Stimulated activated CD8-positive, alpha-beta memory T cell treated with anti-CD3 and anti-CD28 coated beads, Interleukin-15, amount 100 ng/mL, for 24 hours (primary cell): Measurements from ENCODE around the gene PRSS53.
"Not testable (repeated sequence)": the region's sequence is repeated elsewhere in the genome, so short reads cannot be mapped to it uniquely, and the experiment has no call there.

ENCODE experiments used
- DNase-seq: peaks from one replicate; pipeline ENCODE4 v3.0.0-alpha.2; 2020; ENCODE audit warnings: low read depth

Gene PRSS53

DNA sequence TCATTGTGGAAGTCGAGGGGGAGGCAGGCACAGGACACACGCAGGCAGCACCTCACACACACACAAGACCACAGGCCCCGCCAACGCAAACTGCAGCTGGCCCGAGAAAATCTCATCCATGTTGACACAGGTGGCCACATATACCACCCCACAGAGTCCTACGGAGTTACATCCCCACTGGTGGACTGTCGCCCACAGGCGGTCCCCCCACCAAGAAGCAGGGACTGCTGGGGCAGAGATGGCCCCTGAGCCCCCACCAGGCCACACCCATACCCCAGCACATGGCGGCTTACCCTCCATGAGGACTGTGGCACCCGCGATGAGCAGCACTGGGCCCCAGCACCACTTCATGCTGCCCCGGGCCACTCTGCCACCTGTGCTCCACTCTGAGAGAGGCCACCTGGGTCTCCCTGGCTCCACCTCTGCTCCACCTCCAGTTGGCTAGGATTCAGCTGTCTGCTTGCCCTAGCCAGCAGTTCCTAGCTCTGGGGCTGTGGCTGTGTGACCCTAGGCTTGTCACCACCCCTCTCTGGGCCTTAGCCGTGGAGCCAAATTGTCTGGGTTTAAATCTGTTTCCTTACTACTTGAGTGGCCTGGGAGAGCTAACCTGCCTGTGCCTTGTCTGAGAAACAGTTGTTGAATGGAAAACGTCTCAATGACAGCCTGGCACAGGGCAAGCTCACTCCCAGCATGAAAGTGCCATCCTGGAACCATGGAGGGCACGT is at the start of gene PRSS53:
Gene PRSS53, minus strand, starts transcription at position 485 of the 725 bp plus-strand sequence. Its CDS starts 134 bp downstream, at position 351.
- no peak for DNase-seq

DNA sequence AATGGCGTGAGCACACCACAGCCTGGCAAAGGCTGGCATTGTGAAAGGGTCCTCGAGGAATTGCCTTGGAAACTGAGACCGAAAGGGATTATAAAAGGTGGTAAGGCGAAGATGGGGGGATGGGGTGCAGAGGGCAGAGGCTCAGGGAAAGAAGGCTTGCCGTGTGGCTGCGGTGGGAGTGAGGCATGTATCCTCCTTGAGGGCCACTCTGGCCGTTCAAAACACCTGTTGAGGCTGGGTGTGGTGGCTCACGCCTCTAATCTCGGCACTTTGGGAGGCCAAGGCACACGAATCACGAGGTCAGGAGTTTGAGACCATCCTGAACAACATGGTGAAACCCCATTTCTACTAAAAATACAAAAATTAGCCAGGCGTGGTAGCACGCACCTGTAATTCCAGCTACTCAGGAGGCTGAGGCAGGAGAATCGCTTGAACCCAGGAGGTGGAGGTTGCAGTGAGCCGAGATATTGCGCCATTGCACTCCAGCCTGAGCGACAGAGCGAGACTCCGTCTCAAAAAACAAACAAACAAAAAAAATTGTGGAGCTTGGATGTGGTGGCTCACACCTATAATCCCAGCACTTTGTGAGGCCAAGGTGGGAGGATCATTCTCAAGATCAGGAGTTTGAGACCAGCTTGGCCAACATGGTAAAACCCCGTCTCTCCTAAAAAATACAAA is 48.2 kb upstream of the PRSS53 start:
- DNase-seq = not testable (repeated sequence)

DNA sequence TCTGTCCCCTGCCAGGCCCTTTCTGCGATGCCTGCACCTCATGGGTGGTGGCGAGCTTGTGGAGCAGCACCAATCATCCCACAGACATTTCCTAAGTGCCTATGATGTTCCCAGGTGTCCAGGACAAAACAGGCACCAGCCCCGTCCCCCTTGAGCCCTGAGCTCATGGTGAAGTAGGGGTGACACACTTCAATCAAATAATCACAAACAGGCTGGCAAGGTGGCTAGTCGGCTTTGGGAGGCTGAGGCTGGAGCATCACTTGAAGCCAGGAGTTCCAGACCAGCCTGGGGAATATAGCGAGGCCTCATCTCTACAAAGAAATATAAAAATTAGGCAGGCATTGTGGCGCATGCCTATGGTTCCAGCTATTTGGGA is 47.5 kb upstream of the PRSS53 start:
- no peak for DNase-seq

DNA sequence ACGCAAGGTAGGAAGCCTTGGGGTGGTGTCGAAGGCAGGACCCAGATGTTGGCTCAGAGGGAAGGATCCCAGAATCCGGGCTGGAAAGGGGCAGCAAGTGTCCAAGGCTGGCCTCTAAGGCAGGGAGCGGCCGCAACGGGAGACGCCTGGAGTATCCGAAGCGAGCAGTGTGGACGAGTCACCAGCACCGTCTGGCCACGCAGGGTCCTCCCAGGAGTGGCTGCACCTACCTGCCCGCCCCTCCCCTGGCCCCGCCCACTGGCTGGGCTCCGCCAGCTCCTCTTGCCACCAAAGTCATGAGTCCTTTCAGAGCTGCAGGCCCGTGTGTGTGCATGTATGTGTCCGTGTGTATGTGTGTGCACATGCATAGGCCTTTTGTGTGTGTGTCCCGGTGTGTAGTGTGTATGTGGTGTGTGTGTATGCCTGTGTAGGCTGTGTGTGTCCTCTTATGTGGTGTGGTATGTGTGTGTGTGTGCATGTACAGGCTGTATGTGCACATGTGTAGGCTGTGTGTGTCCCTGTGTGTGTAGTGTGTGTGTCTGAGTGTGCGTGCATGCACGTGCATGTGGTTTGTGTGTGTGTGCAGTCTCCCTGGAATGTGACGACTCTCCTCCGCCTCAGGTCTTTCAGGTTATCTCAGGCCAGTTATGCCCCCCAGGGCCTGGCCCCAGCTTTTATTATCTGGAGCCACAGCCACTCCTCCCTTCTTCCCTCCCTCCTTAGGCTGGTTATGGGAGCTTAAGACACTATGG is 47.0 kb upstream of the PRSS53 start, which contains the start of gene PRSS8:
Gene PRSS8, minus strand, starts transcription at position 193 of the 752 bp plus-strand sequence. CDS start 229 bp downstream, outside the sequence.
- DNase-seq = no peak

DNA sequence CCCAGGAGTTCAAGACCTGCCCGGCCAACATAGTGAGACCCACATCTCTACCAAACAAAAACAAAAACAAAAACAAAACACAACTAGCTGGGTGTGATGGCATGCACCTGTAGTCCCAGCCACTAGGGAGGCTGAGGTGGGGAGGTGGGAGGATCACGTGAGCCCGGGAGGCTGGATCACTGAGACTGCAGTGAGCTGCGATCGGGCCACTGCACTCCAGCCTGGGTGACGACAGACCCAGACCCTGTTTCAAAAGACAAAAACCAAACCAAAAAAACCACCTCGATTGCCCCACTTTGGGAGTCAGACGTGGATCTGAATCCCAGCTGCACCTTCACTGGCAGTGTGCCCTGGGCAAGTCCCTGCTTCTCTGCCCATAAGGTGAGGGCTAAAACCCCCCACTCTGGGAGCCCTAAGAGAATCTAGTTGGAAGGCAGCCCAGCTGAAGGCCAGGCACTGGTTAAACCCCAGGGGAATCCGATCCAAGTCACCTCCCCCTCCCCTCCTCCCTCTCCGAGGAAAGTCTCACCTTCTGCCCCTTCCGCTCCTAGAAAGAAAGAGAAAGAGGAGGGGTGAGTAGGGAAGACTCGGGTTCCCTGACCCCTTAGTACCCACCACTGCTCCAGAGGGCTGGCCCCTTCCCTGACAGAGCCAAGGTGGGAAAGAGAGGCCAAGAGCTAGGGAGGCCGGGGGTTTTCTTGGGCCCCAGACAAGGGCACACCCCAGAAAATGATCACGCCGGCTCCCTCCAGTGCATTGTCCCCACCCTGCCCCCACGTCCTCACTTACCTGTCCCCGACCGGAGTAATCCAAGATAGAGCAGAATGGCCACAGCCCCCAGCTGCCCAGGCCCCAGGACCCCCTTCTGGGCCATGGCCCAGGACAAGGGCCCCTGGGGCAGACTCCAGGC is 46.1 kb upstream of the PRSS53 start:
- DNase-seq = no peak

DNA sequence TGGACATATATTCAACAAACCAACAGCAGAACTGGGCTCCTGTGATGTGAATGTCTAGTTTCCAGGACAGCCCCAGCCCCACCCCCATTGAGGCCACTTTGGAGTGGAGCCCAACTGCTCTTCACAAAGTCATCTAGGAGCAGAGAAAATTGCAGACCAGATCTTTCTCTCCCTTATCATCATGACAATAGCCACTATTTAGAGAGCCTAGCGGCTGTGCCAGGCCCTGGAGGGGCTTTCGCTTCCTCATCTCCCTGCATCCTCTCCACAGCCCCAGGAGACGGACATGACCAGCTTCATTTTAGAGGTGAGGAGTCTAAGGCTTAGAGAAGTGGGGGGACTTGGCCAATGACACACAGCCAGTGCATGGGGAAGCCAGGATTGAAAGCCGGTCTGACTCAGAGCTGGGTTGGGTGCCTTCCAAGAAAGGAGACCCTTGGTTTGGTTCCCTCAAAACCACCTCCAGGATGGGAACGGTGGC is 45.4 kb upstream of the PRSS53 start:
- no peak for DNase-seq

DNA sequence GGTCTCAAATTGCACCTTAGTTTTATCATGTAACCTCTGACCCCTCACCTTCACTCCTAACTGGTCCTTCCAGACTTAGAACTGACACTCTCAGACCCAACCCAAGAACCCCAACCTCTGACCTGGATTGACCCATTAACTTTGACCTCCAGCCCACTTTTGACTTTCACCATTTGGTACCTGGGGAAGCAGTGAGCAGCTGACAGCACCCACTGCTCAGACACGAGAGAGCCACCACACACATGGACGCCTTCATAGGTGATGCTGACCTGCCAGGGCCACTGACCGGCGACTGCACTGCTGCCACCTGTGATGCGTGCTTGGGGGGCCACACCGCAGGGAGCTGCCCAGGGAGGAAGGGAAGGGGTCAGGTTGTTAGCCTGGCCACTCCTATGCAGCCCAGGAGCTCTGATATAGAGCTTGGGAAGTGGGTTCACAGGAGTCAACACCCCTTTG is 44.3 kb upstream of the PRSS53 start:
- DNase-seq = no peak

DNA sequence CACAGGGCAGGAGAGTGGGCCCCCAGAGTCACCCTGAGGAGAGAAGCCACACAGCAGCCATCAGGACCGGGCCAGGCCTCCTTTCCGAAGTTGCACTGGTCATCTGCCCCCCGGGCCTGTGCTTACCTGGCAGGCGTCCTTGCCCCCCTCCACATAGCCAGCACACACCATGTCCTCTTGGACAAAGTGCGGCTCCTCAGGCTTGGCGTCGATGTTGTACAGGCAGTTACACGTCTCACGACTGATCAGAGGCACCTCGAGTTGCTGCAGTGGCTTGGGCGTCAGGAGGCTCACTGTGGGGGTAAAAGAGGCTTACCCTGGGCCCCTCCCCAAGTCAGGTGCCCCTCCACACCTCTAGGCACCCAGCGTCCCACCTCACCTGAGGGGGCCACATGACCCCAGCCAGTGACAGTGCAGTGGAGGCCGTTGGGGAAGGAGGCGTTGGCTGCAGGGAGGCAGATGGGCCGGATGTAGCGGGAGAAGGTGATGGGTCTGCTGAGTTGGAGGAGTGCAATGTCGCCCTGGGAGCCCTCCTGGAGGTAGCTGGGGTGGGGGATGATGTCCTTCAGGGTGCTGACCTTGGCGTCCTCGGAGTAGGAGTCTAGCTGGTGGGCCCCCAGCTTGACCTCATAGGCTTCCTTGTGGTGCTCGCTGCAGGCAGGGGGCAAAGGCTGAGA is 43.7 kb upstream of the PRSS53 start:
- DNase-seq = no peak

DNA sequence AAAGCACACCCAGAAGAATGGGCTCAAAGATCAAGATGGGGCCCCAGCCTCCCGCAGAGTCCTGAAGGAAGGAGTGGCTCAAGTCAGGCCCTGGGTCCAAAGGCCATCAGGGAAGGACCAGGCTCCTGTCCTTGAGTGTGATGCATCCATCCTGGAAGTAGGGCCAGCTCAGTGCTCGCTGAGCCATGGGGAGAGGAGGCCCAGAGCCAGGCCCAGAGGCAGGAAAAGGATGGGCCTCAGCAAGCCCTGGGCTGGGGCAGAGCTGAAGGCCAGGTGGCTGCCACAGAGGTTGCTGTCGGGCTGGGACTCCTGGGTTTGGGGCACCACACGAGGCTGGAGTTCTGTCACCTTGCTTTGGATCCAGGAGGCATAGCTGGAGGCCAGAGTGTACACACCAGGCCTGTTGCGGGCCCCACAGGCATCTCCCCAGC is 43.1 kb upstream of the PRSS53 start:
- no peak for DNase-seq

DNA sequence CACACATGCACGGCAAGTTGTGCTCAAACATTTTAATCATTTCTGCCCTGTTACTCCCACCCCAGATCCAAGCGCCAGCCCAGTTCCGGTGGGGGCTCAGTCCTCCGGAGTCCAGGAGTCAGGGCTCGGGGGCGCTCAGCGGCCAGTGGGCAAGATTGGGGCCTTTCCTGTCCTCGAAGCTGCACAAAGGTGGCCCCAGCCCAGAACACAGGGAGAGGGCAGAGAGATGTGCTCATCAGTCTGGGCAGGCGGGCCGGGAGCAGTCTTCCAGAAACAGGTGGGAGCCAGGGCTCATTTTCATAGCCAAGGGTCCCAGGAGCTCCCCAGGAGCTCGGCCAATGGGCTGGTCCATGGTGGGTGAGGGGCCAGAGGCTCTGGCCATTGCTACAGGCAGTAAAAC is 42.7 kb upstream of the PRSS53 start:
- no peak for DNase-seq

DNA sequence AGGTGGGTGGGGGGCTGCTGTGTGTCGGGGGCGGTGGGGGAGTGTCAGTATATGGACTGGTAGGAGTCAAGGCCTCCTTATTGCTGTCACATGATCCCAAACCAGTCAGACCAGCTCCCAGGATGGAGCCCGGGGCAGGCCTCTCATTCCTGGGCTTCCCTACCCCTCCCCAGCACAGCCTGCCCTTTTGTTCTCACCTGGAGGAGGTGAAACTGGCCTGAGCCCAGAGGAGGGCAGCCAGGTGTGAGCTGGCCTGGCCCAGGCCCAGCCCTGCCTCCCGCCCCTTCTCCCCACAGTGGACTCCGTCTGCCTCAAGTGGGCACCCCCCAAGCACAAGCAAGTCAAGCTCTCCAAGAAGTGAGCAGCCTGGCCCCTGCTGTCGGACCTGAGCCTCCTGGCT is 42.2 kb upstream of the PRSS53 start:
- no peak for DNase-seq

DNA sequence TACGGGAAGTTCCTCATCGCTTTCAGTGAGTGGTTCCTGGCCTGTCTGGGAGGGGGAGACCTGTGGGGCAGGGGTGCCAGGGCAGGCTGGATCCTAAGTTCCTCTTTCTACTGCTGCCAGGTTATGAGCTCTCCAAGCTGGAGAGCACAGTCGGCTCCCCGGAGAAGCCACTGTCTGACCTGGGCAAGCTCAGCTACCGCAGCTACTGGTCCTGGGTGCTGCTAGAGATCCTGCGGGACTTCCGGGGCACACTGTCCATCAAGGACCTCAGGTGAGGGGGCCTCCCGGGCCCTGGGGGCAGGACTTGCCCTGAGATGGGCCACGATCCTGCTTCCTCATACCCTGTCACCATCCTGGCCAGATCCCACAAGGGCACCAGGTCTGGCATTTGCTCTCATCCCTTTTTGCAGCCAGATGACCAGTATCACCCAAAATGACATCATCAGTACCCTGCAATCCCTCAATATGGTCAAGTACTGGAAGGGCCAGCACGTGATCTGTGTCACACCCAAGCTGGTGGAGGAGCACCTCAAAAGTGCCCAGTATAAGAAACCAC is 41.7 kb upstream of the PRSS53 start:
- no peak for DNase-seq

DNA sequence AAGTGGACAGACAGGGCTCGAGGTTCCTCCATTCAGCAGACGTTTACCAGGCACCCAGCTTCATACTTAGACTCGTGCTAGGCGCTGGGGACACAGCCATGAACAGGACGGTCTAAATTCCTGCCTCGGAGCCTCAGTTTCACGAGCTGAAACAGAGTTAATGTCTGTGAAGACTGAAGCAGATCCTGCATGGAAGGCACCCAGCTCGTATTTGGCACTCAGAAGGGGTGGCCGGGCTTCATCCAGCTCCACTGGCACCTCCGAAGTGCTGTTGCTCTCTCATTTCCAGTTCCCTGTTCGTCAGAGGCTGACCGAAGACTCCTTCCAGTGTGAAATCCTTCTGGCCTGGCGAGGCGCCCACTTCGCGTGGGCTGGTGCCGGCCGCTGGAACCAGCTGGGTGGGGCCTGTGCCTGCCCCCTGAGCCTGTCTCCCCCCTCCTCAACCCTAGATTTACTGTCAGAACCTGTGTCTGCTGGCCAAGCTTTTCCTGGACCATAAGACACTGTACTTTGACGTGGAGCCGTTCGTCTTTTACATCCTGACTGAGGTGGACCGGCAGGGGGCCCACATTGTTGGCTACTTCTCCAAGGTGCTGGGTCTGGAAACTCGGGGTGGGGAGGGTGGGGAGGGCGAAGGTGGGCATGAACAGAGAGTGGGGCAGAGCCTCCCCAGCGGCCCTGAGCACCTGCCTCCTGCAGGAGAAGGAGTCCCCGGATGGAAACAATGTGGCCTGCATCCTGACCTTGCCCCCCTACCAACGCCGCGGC is 41.0 kb upstream of the PRSS53 start:
- no peak for DNase-seq

DNA sequence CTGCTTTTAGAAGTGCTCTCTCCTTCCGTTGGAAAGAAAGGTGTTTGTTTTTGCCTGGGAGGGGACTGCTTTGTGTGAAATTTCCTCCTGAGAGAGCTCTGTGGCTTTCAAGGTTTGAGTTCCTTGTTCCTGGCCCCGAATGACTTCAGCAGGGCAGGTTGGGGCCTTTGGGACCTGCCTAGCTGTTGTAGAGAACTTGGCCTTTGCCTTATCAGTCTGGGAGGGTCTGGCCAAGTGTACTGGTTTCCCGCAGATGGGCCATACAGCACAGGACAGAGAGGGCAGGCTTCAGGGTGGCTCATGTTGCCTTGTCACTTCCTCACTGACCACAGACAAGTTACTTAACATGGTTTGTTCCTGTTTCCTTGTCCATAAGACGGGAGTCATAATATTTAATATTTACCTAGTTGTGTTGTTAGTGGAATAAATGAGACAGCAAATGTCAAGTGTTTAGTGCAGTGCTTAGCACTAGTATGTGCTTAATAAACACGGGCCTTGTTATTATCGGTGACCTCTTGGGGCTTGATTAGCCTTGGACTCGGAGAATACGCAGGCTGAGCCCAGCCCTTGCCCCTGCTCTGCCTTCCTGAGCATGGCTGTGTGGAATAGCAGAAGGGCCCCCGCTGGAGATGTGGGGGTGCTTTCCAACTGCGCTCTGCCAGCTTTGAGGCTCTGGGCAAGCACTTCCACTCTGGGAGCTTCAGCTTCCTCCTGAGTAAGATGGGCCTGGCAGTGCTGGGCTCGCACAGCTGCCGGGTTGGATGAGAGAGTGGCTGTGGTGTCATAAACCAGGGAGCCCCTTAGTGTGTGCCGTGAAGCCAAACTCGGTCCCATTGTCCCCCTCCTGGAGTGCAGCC is 40.2 kb upstream of the PRSS53 start:
- DNase-seq = no peak

DNA sequence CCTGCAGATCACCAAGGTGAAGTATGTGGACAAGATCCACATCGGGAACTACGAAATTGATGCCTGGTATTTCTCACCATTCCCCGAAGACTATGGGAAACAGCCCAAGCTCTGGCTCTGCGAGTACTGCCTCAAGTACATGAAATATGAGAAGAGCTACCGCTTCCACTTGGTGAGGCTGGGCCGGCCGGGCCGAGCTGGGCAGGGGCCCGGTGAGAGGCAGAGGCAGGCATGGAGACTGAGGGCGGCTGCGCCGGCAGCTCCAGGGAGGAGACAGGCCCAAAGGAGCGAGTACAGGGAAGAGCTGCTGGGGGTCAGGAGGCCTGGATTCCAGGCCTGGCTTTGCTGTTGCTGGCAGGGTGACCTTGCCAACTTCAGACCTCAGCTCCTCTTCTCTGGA is 38.4 kb upstream of the PRSS53 start:
- DNase-seq = no peak

DNA sequence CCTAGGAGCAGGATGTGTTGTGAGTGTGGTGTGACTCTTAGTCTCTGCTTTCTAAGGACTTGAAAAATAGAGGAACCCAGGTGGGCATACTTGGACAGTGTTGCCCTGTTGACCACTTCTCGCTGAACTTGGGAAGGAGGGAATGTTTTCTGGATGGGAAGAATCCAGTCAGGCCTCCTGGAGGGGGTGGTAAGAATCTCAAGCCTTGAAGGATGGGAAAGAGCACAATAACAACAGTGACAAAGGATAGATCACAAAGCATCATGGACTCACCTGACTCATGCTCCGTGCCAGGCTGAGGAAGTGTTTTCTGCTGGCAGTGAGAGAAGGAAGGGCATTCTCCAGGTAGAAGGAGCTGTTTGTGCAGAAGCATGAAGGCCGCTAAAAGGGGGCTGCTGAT is 37.1 kb upstream of the PRSS53 start:
- DNase-seq = no peak

DNA sequence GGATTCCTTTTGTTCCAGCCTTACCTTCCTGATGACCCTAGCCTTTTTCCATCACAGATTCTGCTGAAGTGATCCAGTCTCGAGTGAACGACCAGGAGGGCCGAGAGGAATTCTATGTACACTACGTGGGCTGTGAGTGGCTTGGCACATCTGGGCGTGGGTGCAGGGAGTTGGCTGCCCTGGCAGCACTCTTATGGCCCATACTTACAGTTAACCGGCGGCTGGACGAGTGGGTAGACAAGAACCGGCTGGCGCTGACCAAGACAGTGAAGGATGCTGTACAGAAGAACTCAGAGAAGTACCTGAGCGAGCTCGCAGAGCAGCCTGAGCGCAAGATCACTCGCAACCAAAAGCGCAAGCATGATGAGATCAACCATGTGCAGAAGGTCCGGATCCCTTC is 31.4 kb upstream of the PRSS53 start:
- no peak for DNase-seq

DNA sequence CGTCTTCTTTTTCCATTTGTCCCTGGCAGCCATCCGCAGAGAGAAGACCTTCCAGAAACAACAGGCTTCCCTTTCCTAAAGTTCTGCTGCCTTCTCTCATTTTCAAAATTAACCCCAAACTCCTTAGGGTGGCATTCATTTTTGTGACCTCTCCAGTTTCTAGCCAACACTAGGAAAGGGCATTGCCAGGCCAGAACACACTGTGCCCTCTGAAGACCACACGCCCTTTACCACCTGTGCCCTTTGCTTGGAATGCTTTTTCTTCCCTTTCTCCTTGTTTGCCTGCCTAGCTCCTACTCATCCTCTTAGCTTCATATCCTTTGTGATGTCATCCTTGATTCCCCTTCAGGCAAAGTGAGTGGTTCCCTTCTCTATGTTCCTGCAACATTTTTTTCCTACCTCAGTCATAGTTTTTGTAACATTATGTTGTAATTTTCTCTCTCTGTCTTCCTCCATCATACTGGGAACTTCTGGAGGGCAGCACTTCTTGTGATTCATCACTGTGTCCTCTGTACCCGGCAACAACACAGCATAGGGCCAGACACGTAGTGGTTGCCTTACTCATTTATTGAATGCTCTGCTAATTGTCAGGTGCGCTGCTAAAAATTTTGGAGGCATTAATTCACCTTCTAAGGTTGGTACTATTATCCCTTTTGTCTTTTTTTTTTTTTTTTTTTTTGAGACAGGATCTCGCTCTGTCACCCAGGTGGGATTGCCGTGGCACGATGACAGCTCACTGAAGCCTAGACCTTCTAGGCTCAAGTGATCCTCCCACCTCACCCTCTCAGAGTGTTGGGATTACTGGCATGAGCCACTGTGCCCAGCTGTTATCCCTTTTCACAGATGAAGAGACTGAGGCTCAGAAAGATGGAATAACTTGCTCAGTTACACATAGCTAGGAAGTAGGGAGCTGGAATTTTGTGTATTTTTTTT is 29.7 kb upstream of the PRSS53 start:
- no peak for DNase-seq
